NB4 (cell line): Measurements from ENCODE around the gene UPF3A.

Experiments
- CTCF ChIP-seq: IDR thresholded peaks from one replicate; pipeline ENCODE4 v1.5.1; 2012; ENCODE audit warnings: low read depth, low read length
- MYC ChIP-seq: IDR thresholded peaks from 2 replicates; pipeline ENCODE4 v1.6.1; 2011; ENCODE audit warnings: low read depth, low read length
- POLR2A ChIP-seq: IDR thresholded peaks from 2 replicates; pipeline ENCODE4 v1.6.1; 2011; ENCODE audit warnings: mild to moderate bottlenecking; ENCODE audit not compliant: insufficient read length; ENCODE audit errors: extremely low read depth
- TF ChIP-seq, protein P1 (sequence below): IDR thresholded peaks from 2 replicates; pipeline ENCODE4 v1.6.1; 2011; ENCODE audit warnings: low read depth, low read length

GRCh38 chr13:114311908-114312307 is 30.5 kb downstream of the UPF3A start:
- TF ChIP-seq POLR2A, result no peak
- TF ChIP-seq CTCF, result no peak
- TF ChIP-seq, protein P1, sequence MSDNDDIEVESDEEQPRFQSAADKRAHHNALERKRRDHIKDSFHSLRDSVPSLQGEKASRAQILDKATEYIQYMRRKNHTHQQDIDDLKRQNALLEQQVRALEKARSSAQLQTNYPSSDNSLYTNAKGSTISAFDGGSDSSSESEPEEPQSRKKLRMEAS, result no peak
- TF ChIP-seq MYC, result no peak
